Measurements from ENCODE around the gene FBLN5. TPM values are rescaled to one million over a fixed set of nuclear protein-coding genes. Genes with fewer than 3 reads are reported as not detected.

FBLN5 gene
- total and polyA plus RNA-seq, 8 donors = 11.5 to 34.3 (median 22.0) TPM

GRCh38 chr14:91929700-91930099, 17.8 kb downstream of the FBLN5 start:
- no peaks in the 10 kb centered on the region for H3K4me1 ChIP-seq
- FAIRE-seq (no peak), DNase-seq (no peak), ATAC-seq (no peak)
- intact Hi-C loops (cut with DNase I) = no loop called here
- no peaks in the 10 kb centered on the region for H3K9me3 ChIP-seq
- H3K36me3 ChIP-seq = no peaks in the 10 kb centered on the region
- no peak overlapping the region for H3K27ac ChIP-seq
- TF ChIP-seq CTCF (IDR thresholded peaks at IDR 0.05) = no peak
- WGBS, 2 donors = 78 to 79% methylated on average over 3 of the region's 3 CpGs
- H3K27me3 ChIP-seq = no peaks in the 10 kb centered on the region
- H3K4me3 ChIP-seq = no peak overlapping the region

GRCh38 chr14:91927800-91928199, 19.7 kb downstream of the FBLN5 start:
- H3K27me3 ChIP-seq = no peaks in the 10 kb centered on the region
- no peaks in the 10 kb centered on the region for H3K36me3 ChIP-seq
- 85 to 97% methylated on average over 5 of the region's 5 CpGs for WGBS, 2 donors
- no peak for TF ChIP-seq CTCF (IDR thresholded peaks at IDR 0.05)
- no peak overlapping the region for H3K4me3 ChIP-seq
- FAIRE-seq = no peak
- intact Hi-C loops (cut with DNase I) = no loop called here
- H3K27ac ChIP-seq = no peak overlapping the region
- ATAC-seq = no peak
- H3K4me1 ChIP-seq = no peaks in the 10 kb centered on the region
- no peaks in the 10 kb centered on the region for H3K9me3 ChIP-seq
- DNase-seq = no peak

GRCh38 chr14:91927191-91927590, 20.3 kb downstream of the FBLN5 start:
- WGBS, 2 donors = 83 to 84% methylated on average over 3 of the region's 3 CpGs
- no peak for FAIRE-seq
- no peak for DNase-seq
- no peak overlapping the region for H3K27ac ChIP-seq
- H3K4me1 ChIP-seq = no peaks in the 10 kb centered on the region
- H3K4me3 ChIP-seq = no peak overlapping the region
- H3K27me3 ChIP-seq = no peaks in the 10 kb centered on the region
- no peak for TF ChIP-seq CTCF (IDR thresholded peaks at IDR 0.05)
- H3K36me3 ChIP-seq = no peaks in the 10 kb centered on the region
- no peak for ATAC-seq
- intact Hi-C loops (cut with DNase I) = no loop called here
- no peaks in the 10 kb centered on the region for H3K9me3 ChIP-seq

GRCh38 chr14:91926131-91926890, 21.2 kb downstream of the FBLN5 start:
- H3K27ac ChIP-seq = no peak overlapping the region
- no peaks in the 10 kb centered on the region for H3K9me3 ChIP-seq
- no peak for TF ChIP-seq CTCF (IDR thresholded peaks at IDR 0.05)

GRCh38 chr14:91925727-91926121, 21.8 kb downstream of the FBLN5 start:
- DNase-seq (no peak), ATAC-seq (no peak), FAIRE-seq (no peak)
- intact Hi-C loops (cut with DNase I) = no loop called here
- no peak for TF ChIP-seq CTCF (IDR thresholded peaks at IDR 0.05)
- WGBS, 2 donors = 93 to 98% methylated on average over 10 of the region's 10 CpGs
- Histone ChIP-seq H3K27ac (no peak overlapping the region), H3K9me3 (no peaks in the 10 kb centered on the region), H3K27me3 (no peaks in the 10 kb centered on the region), H3K36me3 (no peaks in the 10 kb centered on the region), H3K4me1 (no peaks in the 10 kb centered on the region), H3K4me3 (no peak overlapping the region)

More at GRCh38 chr14:91926131-91926890, 21.2 kb downstream of the FBLN5 start:
- Histone ChIP-seq H3K36me3 (no peaks in the 10 kb centered on the region), H3K27me3 (no peaks in the 10 kb centered on the region), H3K4me1 (no peaks in the 10 kb centered on the region), H3K4me3 (no peak overlapping the region)
- intact Hi-C loops (cut with DNase I) = no loop called here
- ATAC-seq (no peak), FAIRE-seq (no peak), DNase-seq (no peak)
- 68 to 77% methylated on average over 17 of the region's 17 CpGs for WGBS, 2 donors
